Measurements from ENCODE around the gene SOX9. TPM values are rescaled to one million over a fixed set of nuclear protein-coding genes. Genes with fewer than 3 reads are reported as not detected.

SOX9 gene
- total RNA-seq, 2 experiments from 2014 or later: not detected

DNA sequence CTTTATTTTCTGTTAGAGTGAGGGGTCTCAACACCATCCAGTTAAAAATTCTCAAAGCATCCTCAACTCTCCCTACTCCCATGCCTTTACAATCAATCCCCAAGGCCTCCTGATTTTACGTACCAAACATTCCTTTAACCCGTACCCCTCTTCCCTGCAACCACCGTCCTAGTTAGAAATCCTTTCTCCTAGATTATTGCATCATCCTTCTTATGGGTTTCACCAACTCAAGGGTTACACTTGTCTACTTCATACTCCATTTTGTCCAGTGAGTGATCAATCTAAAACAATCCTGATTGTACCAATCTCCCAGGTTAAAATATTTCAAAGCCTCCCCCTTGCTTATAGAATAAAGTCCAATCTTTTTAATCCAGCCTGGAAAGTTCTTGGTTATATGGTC lies 24.7 kb downstream of the SOX9 start:
- no peak for DNase-seq
- H3K36me3 Mint-ChIP-seq: no peaks in the 10 kb centered on the region
- H3K4me1 Mint-ChIP-seq: no peaks in the 10 kb centered on the region
- no peak for ATAC-seq (ENCODE audit: low read depth)
- H3K4me3 Mint-ChIP-seq: no peak overlapping the region
- H3K27ac Mint-ChIP-seq: no peak overlapping the region
- H3K9me3 Mint-ChIP-seq: no peaks in the 10 kb centered on the region
- POLR2A ChIA-PET: no interaction called here
- H3K27me3 Mint-ChIP-seq: peaks cover 2% of the 10 kb centered on the region

DNA sequence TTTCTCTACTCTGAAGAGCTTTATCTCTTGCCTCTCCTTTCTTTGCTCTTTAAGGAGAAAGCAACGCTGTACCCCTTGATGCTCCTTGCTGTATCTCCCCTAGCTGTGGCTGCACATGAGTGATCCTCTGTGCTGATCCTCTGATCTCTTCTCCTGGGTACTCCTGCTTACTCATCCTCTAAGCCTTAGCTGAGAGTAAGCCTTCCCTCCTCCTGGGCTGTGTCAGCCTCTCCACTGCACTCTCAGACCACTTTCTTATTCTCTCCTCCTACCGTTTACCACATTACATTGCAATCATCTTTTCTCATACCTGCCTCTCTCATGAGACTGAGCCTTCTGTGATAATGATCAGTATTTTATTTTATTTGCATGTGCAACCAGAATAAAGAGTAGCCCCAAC lies 25.1 kb downstream of the SOX9 start:
- POLR2A ChIA-PET: no interaction called here
- ATAC-seq (ENCODE audit: low read depth) (no peak), DNase-seq (no peak)
- Mint-ChIP-seq H3K4me3 (no peak overlapping the region), H3K4me1 (no peaks in the 10 kb centered on the region), H3K9me3 (no peaks in the 10 kb centered on the region), H3K27ac (no peak overlapping the region), H3K27me3 (peaks cover 2% of the 10 kb centered on the region), H3K36me3 (no peaks in the 10 kb centered on the region)

GRCh38 chr17:72146371-72146770 lies 25.6 kb downstream of the SOX9 start:
- POLR2A ChIA-PET: no interaction called here
- no peaks in the 10 kb centered on the region for H3K4me1 Mint-ChIP-seq
- no peaks in the 10 kb centered on the region for H3K9me3 Mint-ChIP-seq
- H3K27me3 Mint-ChIP-seq: peaks cover 2% of the 10 kb centered on the region
- no peak for ATAC-seq (ENCODE audit: low read depth)
- no peaks in the 10 kb centered on the region for H3K36me3 Mint-ChIP-seq
- no peak overlapping the region for H3K27ac Mint-ChIP-seq
- DNase-seq: no peak
- H3K4me3 Mint-ChIP-seq: no peak overlapping the region

DNA sequence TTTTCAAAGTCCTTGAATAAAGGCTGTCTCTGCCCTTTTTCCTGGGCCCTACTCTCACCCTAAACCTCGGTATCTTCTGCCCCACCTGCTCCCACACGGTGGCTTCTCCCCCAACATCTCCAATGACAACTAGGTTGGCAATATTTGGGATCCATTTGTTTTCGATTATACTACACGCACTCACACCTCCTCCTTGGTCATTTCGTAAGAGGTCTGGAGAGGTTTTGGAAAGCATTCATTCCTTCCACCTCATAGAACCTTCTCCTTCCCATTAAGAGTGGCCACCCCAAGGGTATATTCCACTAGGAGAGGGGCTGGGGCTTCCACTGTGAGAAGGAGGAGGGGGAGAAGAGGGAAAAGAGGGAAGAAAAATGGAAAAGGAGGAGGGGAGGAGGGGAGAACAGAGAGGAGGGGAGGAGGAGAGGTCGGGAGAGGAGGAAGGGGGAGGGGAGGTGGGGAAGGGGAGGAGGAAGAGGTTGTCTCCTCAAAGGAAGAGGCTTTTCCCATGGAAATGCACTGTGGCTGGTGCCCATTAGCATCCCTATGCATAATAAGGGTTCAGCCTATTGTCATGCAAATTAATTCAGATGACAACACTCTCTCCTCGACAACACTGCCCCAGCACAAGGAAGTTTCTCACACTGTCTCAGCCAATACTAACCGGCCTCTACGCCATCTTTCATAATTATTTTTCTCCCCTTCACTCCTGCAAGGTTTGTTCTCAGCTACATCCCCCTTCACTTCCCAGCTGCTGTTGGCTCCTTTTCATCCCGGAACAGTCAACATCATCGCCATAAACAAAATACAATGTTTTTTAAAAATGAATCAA lies 30.0 kb downstream of the SOX9 start:
- no peaks in the 10 kb centered on the region for H3K27me3 Mint-ChIP-seq
- H3K9me3 Mint-ChIP-seq: no peaks in the 10 kb centered on the region
- H3K4me1 Mint-ChIP-seq: no peaks in the 10 kb centered on the region
- no peak overlapping the region for H3K4me3 Mint-ChIP-seq
- ATAC-seq (ENCODE audit: low read depth) (no peak), DNase-seq (no peak)
- H3K36me3 Mint-ChIP-seq: no peaks in the 10 kb centered on the region
- no peak overlapping the region for H3K27ac Mint-ChIP-seq
- POLR2A ChIA-PET: no interaction called here

DNA sequence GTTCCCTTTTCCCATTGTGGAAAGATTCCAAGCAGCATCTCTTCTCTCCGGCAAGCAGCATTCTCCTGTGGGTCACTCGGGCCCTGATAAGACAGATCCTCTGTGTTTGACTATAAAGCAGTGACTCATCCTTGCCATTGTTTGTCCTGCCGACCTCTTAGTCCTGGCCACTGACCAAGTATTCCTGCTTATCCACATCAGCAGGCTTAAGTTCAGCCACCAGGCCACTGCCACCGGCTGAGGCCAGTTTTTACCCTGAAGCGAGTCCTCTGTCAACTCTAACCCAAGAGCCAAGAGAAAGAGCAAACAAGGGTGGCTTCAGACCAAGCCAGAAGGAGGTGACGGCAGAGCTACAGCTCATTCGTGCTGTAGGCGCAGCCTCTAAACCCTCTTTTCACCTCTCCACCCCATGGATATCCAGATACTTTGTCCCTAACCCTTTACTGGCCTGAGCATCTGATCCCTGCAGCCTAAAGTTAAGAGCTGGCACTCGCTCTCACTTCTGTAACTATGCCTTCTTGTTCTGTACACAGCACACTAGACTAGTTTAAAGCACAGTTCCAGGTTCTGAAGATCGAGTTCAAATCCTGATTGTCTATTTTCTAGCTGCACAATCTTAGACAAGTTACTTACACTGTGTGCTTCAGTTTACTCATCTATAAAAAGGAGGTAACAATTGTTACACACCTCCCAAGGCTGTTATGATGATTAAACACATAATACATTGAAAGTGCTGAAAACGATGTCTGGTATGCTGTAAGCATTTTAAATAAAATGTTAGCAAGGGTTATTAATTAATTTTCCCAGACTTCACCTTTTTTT lies 31.0 kb downstream of the SOX9 start:
- Mint-ChIP-seq H3K9me3 (no peaks in the 10 kb centered on the region), H3K27ac (no peak overlapping the region), H3K4me1 (no peaks in the 10 kb centered on the region), H3K4me3 (no peak overlapping the region), H3K36me3 (no peaks in the 10 kb centered on the region), H3K27me3 (no peaks in the 10 kb centered on the region)
- no peak for ATAC-seq (ENCODE audit: low read depth)
- no peak for DNase-seq
- POLR2A ChIA-PET: no interaction called here

DNA sequence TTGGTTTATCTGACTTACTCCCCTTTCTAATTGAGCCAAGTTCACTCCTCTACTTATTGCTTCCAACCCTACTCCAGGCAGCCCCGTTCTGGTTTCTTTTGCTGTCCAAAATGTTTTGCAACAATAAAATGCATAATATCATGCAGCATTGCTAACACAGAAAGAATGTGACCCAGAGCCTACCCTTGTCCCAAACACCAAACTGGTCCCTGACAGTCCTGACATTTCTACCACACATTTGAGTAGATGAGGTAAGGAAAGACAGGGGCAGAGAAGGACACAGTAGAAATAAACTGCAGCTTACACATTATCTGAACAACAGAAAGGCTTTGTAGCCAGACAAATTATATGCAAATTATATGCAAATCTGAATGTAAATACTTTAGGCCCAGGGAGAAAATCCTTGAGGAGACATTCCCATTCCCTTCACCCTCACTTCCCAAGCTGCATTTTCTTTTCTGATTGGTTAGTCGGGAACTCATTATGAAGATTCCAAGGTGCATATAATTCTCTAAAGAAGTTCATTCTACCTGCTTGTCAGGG lies 31.6 kb downstream of the SOX9 start:
- POLR2A ChIA-PET: no interaction called here

GRCh38 chr17:72158895-72159885 lies 38.4 kb downstream of the SOX9 start:
- no peak overlapping the region for H3K27ac Mint-ChIP-seq
- POLR2A ChIA-PET: no interaction called here
- H3K4me1 Mint-ChIP-seq: no peaks in the 10 kb centered on the region

More for the DNA sequence above, 31.6 kb downstream of the SOX9 start:
- Mint-ChIP-seq H3K4me3 (no peak overlapping the region), H3K27me3 (no peaks in the 10 kb centered on the region), H3K9me3 (no peaks in the 10 kb centered on the region), H3K4me1 (no peaks in the 10 kb centered on the region), H3K36me3 (no peaks in the 10 kb centered on the region), H3K27ac (no peak overlapping the region)
- no peak for ATAC-seq (ENCODE audit: low read depth)
- DNase-seq: no peak

DNA sequence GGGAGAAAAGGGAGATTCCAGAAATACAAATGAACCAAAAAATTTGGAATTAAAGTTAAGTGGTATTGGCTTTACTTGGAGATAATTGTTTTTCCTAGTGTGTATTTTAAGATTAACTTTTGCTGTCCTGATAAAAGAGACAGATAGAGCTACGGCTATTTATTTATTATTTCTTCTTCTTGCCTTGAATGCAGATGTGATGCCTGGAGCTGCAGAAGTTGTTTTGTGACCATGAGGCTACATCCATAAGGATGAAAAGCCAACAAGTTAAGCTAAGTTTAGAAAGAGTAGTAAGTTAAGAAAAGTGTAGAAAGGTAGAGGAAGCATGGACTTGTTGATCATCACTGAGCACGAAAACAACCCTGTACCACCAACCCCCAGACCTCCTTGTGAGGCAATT lies 41.7 kb downstream of the SOX9 start:
- peaks cover 2% of the 10 kb centered on the region for H3K9me3 Mint-ChIP-seq
- no peaks in the 10 kb centered on the region for H3K36me3 Mint-ChIP-seq
- no peak overlapping the region for H3K27ac Mint-ChIP-seq
- POLR2A ChIA-PET: no interaction called here
- H3K4me1 Mint-ChIP-seq: no peaks in the 10 kb centered on the region
- DNase-seq (no peak), ATAC-seq (ENCODE audit: low read depth) (no peak)
- H3K27me3 Mint-ChIP-seq: no peaks in the 10 kb centered on the region
- H3K4me3 Mint-ChIP-seq: no peak overlapping the region

More at GRCh38 chr17:72158895-72159885, 38.4 kb downstream of the SOX9 start:
- DNase-seq (no peak), ATAC-seq (ENCODE audit: low read depth) (no peak)
- no peak overlapping the region for H3K4me3 Mint-ChIP-seq
- H3K9me3 Mint-ChIP-seq: peaks cover 2% of the 10 kb centered on the region
- H3K36me3 Mint-ChIP-seq: no peaks in the 10 kb centered on the region
- no peaks in the 10 kb centered on the region for H3K27me3 Mint-ChIP-seq

GRCh38 chr17:72163474-72163873 lies 42.7 kb downstream of the SOX9 start:
- no peaks in the 10 kb centered on the region for H3K27me3 Mint-ChIP-seq
- no peak overlapping the region for H3K27ac Mint-ChIP-seq
- ATAC-seq (ENCODE audit: low read depth) (no peak), DNase-seq (no peak)
- no peak overlapping the region for H3K4me3 Mint-ChIP-seq
- no peaks in the 10 kb centered on the region for H3K4me1 Mint-ChIP-seq
- no peaks in the 10 kb centered on the region for H3K36me3 Mint-ChIP-seq
- POLR2A ChIA-PET: no interaction called here
- peaks cover 2% of the 10 kb centered on the region for H3K9me3 Mint-ChIP-seq

- ATAC-seq (ENCODE audit: low read depth): no peak
- POLR2A ChIA-PET: no interaction called here
- Mint-ChIP-seq H3K27me3 (no peaks in the 10 kb centered on the region), H3K4me1 (no peaks in the 10 kb centered on the region), H3K4me3 (no peak overlapping the region), H3K27ac (no peak overlapping the region), H3K36me3 (no peaks in the 10 kb centered on the region), H3K9me3 (peaks cover 2% of the 10 kb centered on the region)
- no peak for DNase-seq
These were observed 43.4 kb downstream of the SOX9 start for GRCh38 chr17:72164158-72164739.

GRCh38 chr17:72165192-72165866 lies 44.5 kb downstream of the SOX9 start:
- POLR2A ChIA-PET: no interaction called here
- Mint-ChIP-seq H3K27ac (no peak overlapping the region), H3K27me3 (no peaks in the 10 kb centered on the region), H3K9me3 (peaks cover 2% of the 10 kb centered on the region), H3K4me3 (no peak overlapping the region), H3K4me1 (no peaks in the 10 kb centered on the region), H3K36me3 (no peaks in the 10 kb centered on the region)
- DNase-seq (no peak), ATAC-seq (ENCODE audit: low read depth) (no peak)

GRCh38 chr17:72165867-72166439 lies 45.1 kb downstream of the SOX9 start:
- POLR2A ChIA-PET: no interaction called here
- Mint-ChIP-seq H3K4me3 (no peak overlapping the region), H3K27me3 (no peaks in the 10 kb centered on the region), H3K36me3 (no peaks in the 10 kb centered on the region), H3K9me3 (no peaks in the 10 kb centered on the region), H3K27ac (no peak overlapping the region), H3K4me1 (no peaks in the 10 kb centered on the region)
- DNase-seq (no peak), ATAC-seq (ENCODE audit: low read depth) (no peak)
